WTC11 (cell line): ENCODE measurements around the gene CD4.

ENCODE experiments used
- E2F4 ChIP-seq: sonication (generic); formaldehyde crosslinking; IDR thresholded peaks from 2 replicates; pipeline ENCODE4 v1.8.1; 2022; ENCODE audit warnings: low read depth, mild to moderate bottlenecking, moderate library complexity, missing genetic modification reagents, borderline replicate concordance
- ELF4 ChIP-seq: sonication (generic); formaldehyde crosslinking; IDR thresholded peaks from 2 replicates; pipeline ENCODE4 v1.8.1; 2022; ENCODE audit warnings: low read depth, mild to moderate bottlenecking, moderate library complexity, missing genetic modification reagents
- NR1H2 ChIP-seq: sonication (generic); formaldehyde crosslinking; IDR thresholded peaks from 2 replicates; pipeline ENCODE4 v1.9.0; 2021; ENCODE audit warnings: mild to moderate bottlenecking, moderate library complexity, missing genetic modification reagents
- TP53 ChIP-seq: sonication (generic); formaldehyde crosslinking; IDR thresholded peaks from 2 replicates; pipeline ENCODE4 v1.8.1; 2023; ENCODE audit warnings: mild to moderate bottlenecking, missing genetic modification reagents
- ZBTB21 ChIP-seq: sonication (generic); formaldehyde crosslinking; IDR thresholded peaks from 2 replicates; pipeline ENCODE4 v1.8.1; 2023; ENCODE audit warnings: mild to moderate bottlenecking, missing genetic modification reagents, borderline replicate concordance
- TF ChIP-seq, protein P1 (sequence below): sonication (generic); formaldehyde crosslinking; conservative IDR thresholded peaks from 2 replicates; pipeline ENCODE4 v1.8.1; 2022; ENCODE audit warnings: mild to moderate bottlenecking, missing genetic modification reagents
- TF ChIP-seq, protein P2 (sequence below): fragments of 200-600 bp; IDR thresholded peaks from 2 replicates; pipeline ENCODE4 v1.8.0; 2022; ENCODE audit warnings: antibody characterized with exemption

- TF ChIP-seq, protein P1, sequence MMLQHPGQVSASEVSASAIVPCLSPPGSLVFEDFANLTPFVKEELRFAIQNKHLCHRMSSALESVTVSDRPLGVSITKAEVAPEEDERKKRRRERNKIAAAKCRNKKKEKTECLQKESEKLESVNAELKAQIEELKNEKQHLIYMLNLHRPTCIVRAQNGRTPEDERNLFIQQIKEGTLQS (CRISPR knock-in tag): no peak
- TF ChIP-seq, protein P2, sequence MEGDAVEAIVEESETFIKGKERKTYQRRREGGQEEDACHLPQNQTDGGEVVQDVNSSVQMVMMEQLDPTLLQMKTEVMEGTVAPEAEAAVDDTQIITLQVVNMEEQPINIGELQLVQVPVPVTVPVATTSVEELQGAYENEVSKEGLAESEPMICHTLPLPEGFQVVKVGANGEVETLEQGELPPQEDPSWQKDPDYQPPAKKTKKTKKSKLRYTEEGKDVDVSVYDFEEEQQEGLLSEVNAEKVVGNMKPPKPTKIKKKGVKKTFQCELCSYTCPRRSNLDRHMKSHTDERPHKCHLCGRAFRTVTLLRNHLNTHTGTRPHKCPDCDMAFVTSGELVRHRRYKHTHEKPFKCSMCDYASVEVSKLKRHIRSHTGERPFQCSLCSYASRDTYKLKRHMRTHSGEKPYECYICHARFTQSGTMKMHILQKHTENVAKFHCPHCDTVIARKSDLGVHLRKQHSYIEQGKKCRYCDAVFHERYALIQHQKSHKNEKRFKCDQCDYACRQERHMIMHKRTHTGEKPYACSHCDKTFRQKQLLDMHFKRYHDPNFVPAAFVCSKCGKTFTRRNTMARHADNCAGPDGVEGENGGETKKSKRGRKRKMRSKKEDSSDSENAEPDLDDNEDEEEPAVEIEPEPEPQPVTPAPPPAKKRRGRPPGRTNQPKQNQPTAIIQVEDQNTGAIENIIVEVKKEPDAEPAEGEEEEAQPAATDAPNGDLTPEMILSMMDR: no peak
- TF ChIP-seq ELF4 (no peak), ZBTB21 (CRISPR knock-in tag) (no peak), NR1H2 (CRISPR knock-in tag) (no peak), TP53 (CRISPR knock-in tag) (no peak), E2F4 (no peak)
Measured at GRCh38 chr12:6809056-6809455, 19.7 kb downstream of the CD4 start.
